Smooth muscle cell (in vitro differentiated cells): Measurements from ENCODE around the gene FAM53B. TPM values are rescaled to one million over a fixed set of nuclear protein-coding genes. Genes with fewer than 3 reads are reported as not detected.
"Not testable (repeated sequence)": the region's sequence is repeated elsewhere in the genome, so short reads cannot be mapped to it uniquely, and the experiment has no call there.

ENCODE experiments used
- DNase-seq: peaks from one replicate; lab custom pipeline; 2025; ENCODE audit not compliant: unreplicated experiment; lab: John Stamatoyannopoulos, UW
- H2AFZ ChIP-seq: fragments of 200-600 bp; sonication (generic); 2 replicates; pipeline ENCODE4 v1.6.0; 2016; ENCODE audit warnings: antibody characterized with exemption, low read depth, mild to moderate bottlenecking
- H3F3A ChIP-seq: fragments of 200-600 bp; sonication (generic); 2 replicates; pipeline ENCODE4 v1.6.0; 2017; ENCODE audit warnings: antibody characterized with exemption, low read depth
- H3K27ac ChIP-seq: fragments of 200-600 bp; sonication (generic); 2 replicates; pipeline ENCODE4 v1.5.1; 2016; ENCODE audit warnings: low read depth, mild to moderate bottlenecking
- H3K27me3 ChIP-seq: fragments of 200-600 bp; sonication (generic); 2 replicates; pipeline ENCODE4 v1.6.1; 2016; ENCODE audit warnings: low read depth, mild to moderate bottlenecking
- H3K36me3 ChIP-seq: fragments of 200-600 bp; sonication (generic); 2 replicates; pipeline ENCODE4 v1.5.1; 2016; ENCODE audit warnings: low read depth
- H3K4me1 ChIP-seq: fragments of 200-600 bp; sonication (generic); 2 replicates; pipeline ENCODE4 v1.5.1; 2016; ENCODE audit warnings: low read depth
- H3K4me2 ChIP-seq: fragments of 200-600 bp; sonication (generic); 2 replicates; pipeline ENCODE4 v1.6.0; 2016; ENCODE audit warnings: mild to moderate bottlenecking
- H3K4me3 ChIP-seq: fragments of 200-600 bp; sonication (generic); 2 replicates; pipeline ENCODE4 v1.5.1; 2016; ENCODE audit warnings: mild to moderate bottlenecking
- H3K79me2 ChIP-seq: fragments of 200-600 bp; sonication (generic); 2 replicates; pipeline ENCODE4 v1.6.0; 2016; ENCODE audit warnings: low read depth, mild to moderate bottlenecking
- H3K9ac ChIP-seq: fragments of 200-600 bp; sonication (generic); 2 replicates; pipeline ENCODE4 v1.6.0; 2016; ENCODE audit warnings: low read depth
- H3K9me3 ChIP-seq: fragments of 200-600 bp; sonication (generic); replicated peaks from 2 replicates; pipeline ENCODE4 v1.5.1; 2016; ENCODE audit warnings: low read depth
- H4K20me1 ChIP-seq: fragments of 200-600 bp; sonication (generic); 2 replicates; pipeline ENCODE4 v1.6.0; 2016; ENCODE audit warnings: low read depth
- CTCF ChIP-seq: fragments of 200-600 bp; sonication (generic); IDR thresholded peaks from 2 replicates; pipeline ENCODE4 v1.5.1; 2017; ENCODE audit warnings: borderline replicate concordance, mild to moderate bottlenecking, antibody characterized with exemption; ENCODE audit not compliant: insufficient read depth, poor library complexity, severe bottlenecking
- WGBS: methylation state at CpG from one replicate; pipeline ENCODE4 v1.1.7; 2016; ENCODE audit warnings: low lambda C conversion rate; 5-methylcytosine and 5-hydroxymethylcytosine counted together
- polyA plus RNA-seq: library from polyadenylated mRNA; unstranded; fragments of >200 nt; fragmentation: Nextera tagmentation; extraction: Ambion mirVana; gene quantifications from 2 replicates; pipeline ENCODE4 v1.2.1, GENCODE V29; 2016
- total RNA-seq: library from RNA; depleted of rRNA; stranded (reverse); fragments of >200 nt; gene quantifications from 2 replicates; pipeline ENCODE4 v1.2.3, GENCODE V29; 2014

FAM53B gene
- total and polyA plus RNA-seq, 2 experiments from 2014 or later: 5.5 to 6.2 TPM

- Histone ChIP-seq H3K27me3 (no peaks in the 10 kb centered on the region), H3K9me3 (no peaks in the 10 kb centered on the region), H2AFZ (no peak overlapping the region), H3K79me2 (no peaks in the 10 kb centered on the region), H3F3A (peaks cover 14% of the 10 kb centered on the region), H3K27ac (peak overlapping the region; percentile 19), H3K9ac (no peak overlapping the region), H3K4me2 (no peak overlapping the region), H3K4me3 (no peak overlapping the region), H4K20me1 (peaks cover 6% of the 10 kb centered on the region), H3K36me3 (peaks cover 5% of the 10 kb centered on the region), H3K4me1 (peaks cover 10% of the 10 kb centered on the region)
- WGBS: 89% methylated on average over 4 of the region's 4 CpGs
- DNase-seq: no peak
- TF ChIP-seq CTCF: no peak
These were observed 4.9 kb upstream of the FAM53B start for GRCh38 chr10:124748953-124749645.

- no peak overlapping the region for H3K27ac ChIP-seq
- no peak for DNase-seq
These were observed 4.0 kb upstream of the FAM53B start for GRCh38 chr10:124748166-124748565.

GRCh38 chr10:124747745-124748144 is 3.6 kb upstream of the FAM53B start:
- H3K36me3 ChIP-seq: peaks cover 5% of the 10 kb centered on the region
- no peaks in the 10 kb centered on the region for H3K9me3 ChIP-seq
- H3K4me2 ChIP-seq: no peak overlapping the region
- no peak overlapping the region for H3K27ac ChIP-seq
- H3F3A ChIP-seq: peaks cover 14% of the 10 kb centered on the region
- no peak overlapping the region for H3K9ac ChIP-seq
- no peaks in the 10 kb centered on the region for H3K79me2 ChIP-seq
- 100% methylated on average over 1 of the region's 1 CpG for WGBS
- no peaks in the 10 kb centered on the region for H3K27me3 ChIP-seq
- no peak overlapping the region for H2AFZ ChIP-seq
- peaks cover 7% of the 10 kb centered on the region for H4K20me1 ChIP-seq
- TF ChIP-seq CTCF: no peak
- H3K4me1 ChIP-seq: peaks cover 10% of the 10 kb centered on the region
- H3K4me3 ChIP-seq: no peak overlapping the region
- DNase-seq: no peak

More at GRCh38 chr10:124748166-124748565, 4.0 kb upstream of the FAM53B start:
- Histone ChIP-seq H3K79me2 (no peaks in the 10 kb centered on the region), H3K4me1 (peaks cover 10% of the 10 kb centered on the region), H3K27me3 (no peaks in the 10 kb centered on the region), H3K9me3 (no peaks in the 10 kb centered on the region), H3K36me3 (peaks cover 5% of the 10 kb centered on the region), H3K9ac (no peak overlapping the region), H2AFZ (no peak overlapping the region), H3K4me3 (no peak overlapping the region), H3K4me2 (no peak overlapping the region), H3F3A (peaks cover 14% of the 10 kb centered on the region), H4K20me1 (peaks cover 6% of the 10 kb centered on the region)
- no peak for TF ChIP-seq CTCF
- WGBS: 98% methylated on average over 3 of the region's 3 CpGs

GRCh38 chr10:124746992-124747391 is 2.8 kb upstream of the FAM53B start:
- peaks cover 14% of the 10 kb centered on the region for H4K20me1 ChIP-seq
- H3K79me2 ChIP-seq: no peaks in the 10 kb centered on the region
- no peak overlapping the region for H3K4me2 ChIP-seq
- TF ChIP-seq CTCF: no peak
- H3K27ac ChIP-seq: peak overlapping the region; percentile 85
- H3K9ac ChIP-seq: no peak overlapping the region
- H2AFZ ChIP-seq: no peak overlapping the region
- WGBS: 90% methylated on average over 2 of the region's 2 CpGs
- H3K27me3 ChIP-seq: no peaks in the 10 kb centered on the region
- H3K9me3 ChIP-seq: no peaks in the 10 kb centered on the region
- peaks cover 5% of the 10 kb centered on the region for H3K36me3 ChIP-seq
- H3F3A ChIP-seq: peaks cover 14% of the 10 kb centered on the region
- no peak overlapping the region for H3K4me3 ChIP-seq
- DNase-seq: no peak
- H3K4me1 ChIP-seq: peaks cover 17% of the 10 kb centered on the region

GRCh38 chr10:124746447-124746846 is 2.3 kb upstream of the FAM53B start:
- 95% methylated on average over 8 of the region's 8 CpGs for WGBS
- not testable (repeated sequence) for H2AFZ ChIP-seq, H3K27me3 ChIP-seq, H3K9me3 ChIP-seq, H3K36me3 ChIP-seq, H3K79me2 ChIP-seq, H3K4me3 ChIP-seq, DNase-seq, H3K4me2 ChIP-seq, H3K9ac ChIP-seq
- peak overlapping the region; percentile 85 for H3K27ac ChIP-seq
- H4K20me1 ChIP-seq: peaks cover 20% of the 10 kb centered on the region
- H3F3A ChIP-seq: peaks cover 14% of the 10 kb centered on the region
- H3K4me1 ChIP-seq: peaks cover 23% of the 10 kb centered on the region
